Esophagus muscularis mucosa (tissue), 4 donors: ENCODE measurements around the gene TENM4. TPM values are rescaled to one million over a fixed set of nuclear protein-coding genes. Genes with fewer than 3 reads are reported as not detected.

Experiments used
- DNase-seq: peaks from one replicate; pipeline ENCODE4 v3.0.0-alpha.2; 2017; ENCODE audit errors: extremely low spot score
- H3K27ac ChIP-seq, 4 donors: fragments of 200-600 bp; sonication (generic); replicated peaks in 1 of 4; 1 replicate in 3 of 4; 2 replicates in 1 of 4; pipeline ENCODE4 v1.5.1; 2016 to 2019; ENCODE audit warnings: mild to moderate bottlenecking in 1 of 4
- H3K27me3 ChIP-seq, 4 donors: fragments of 200-600 bp; sonication (generic); one replicate each; pipeline versions ENCODE4 v1.5.1 to v1.6.0; 2016 to 2019
- H3K36me3 ChIP-seq, 4 donors: fragments of 200-600 bp; sonication (generic); one replicate each; pipeline ENCODE4 v1.5.1; 2016 to 2019
- H3K4me1 ChIP-seq, 4 donors: fragments of 200-600 bp; sonication (generic); one replicate each; pipeline ENCODE4 v1.5.1; 2016 to 2019
- H3K4me3 ChIP-seq, 4 donors: fragments of 200-600 bp; sonication (generic); 1 replicate in 2 of 4; 2 replicates in 2 of 4; pipeline ENCODE4 v1.5.1; 2016 to 2019; ENCODE audit warnings: mild to moderate bottlenecking in 4 of 4, moderate library complexity in 1 of 4
- H3K9me3 ChIP-seq, 4 donors: fragments of 200-600 bp; sonication (generic); 1 replicate in 3 of 4; 2 replicates in 1 of 4; pipeline ENCODE4 v1.5.1; 2016 to 2019
- EP300 ChIP-seq: sonication (generic); formaldehyde crosslinking; IDR thresholded peaks from one replicate; pipeline ENCODE4 v1.6.1; 2017; ENCODE audit warnings: antibody characterized with exemption
- POLR2A ChIP-seq: fragments of 450-650 bp; IDR thresholded peaks from one replicate; pipeline ENCODE4 v1.6.1; 2017; ENCODE audit warnings: antibody characterized with exemption, moderate library complexity, mild to moderate bottlenecking, low read depth
- POLR2AphosphoS5 ChIP-seq, 2 donors: sonication (generic); formaldehyde crosslinking; IDR thresholded peaks; one replicate each; pipeline ENCODE4 v1.6.1; 2017; ENCODE audit warnings: antibody characterized with exemption in 2 of 2
- WGBS: methylation state at CpG from one replicate; pipeline ENCODE4 v1.1.5; 2018; 5-methylcytosine and 5-hydroxymethylcytosine counted together
- intact Hi-C: fragments of 100-400 bp; cut with DNase I; formaldehyde crosslinking; loops from one replicate; pipeline ENCODE4 v1.15.1; 2023
- total RNA-seq, 4 donors: library from RNA; depleted of rRNA; stranded (reverse); fragments of >200 nt; gene quantifications; one replicate each; pipeline versions ENCODE4 v1.1.0 to v1.2.1, GENCODE V29; 2016
- TF ChIP-seq, protein P1 (sequence below), 3 experiments: fragments of 200-600 bp in 2 of 3; fragments of 450-650 bp in 1 of 3; sonication (generic) in 2 of 3; IDR thresholded peaks; one replicate each; pipeline ENCODE4 v1.5.1; 2017 to 2019; ENCODE audit warnings: antibody characterized with exemption in 3 of 3, mild to moderate bottlenecking in 2 of 3, moderate library complexity in 1 of 3

The TENM4 gene
- total RNA-seq, 4 donors from 2014 or later = 4.1 to 9.6 (median 8.0) TPM

GRCh38 chr11:79116600-79116999, 324.2 kb downstream of the TENM4 start:
- TF ChIP-seq POLR2A (no peak), EP300 (no peak), POLR2AphosphoS5 (IDR thresholded peaks at IDR 0.05) (no peak)
- TF ChIP-seq, protein P1, sequence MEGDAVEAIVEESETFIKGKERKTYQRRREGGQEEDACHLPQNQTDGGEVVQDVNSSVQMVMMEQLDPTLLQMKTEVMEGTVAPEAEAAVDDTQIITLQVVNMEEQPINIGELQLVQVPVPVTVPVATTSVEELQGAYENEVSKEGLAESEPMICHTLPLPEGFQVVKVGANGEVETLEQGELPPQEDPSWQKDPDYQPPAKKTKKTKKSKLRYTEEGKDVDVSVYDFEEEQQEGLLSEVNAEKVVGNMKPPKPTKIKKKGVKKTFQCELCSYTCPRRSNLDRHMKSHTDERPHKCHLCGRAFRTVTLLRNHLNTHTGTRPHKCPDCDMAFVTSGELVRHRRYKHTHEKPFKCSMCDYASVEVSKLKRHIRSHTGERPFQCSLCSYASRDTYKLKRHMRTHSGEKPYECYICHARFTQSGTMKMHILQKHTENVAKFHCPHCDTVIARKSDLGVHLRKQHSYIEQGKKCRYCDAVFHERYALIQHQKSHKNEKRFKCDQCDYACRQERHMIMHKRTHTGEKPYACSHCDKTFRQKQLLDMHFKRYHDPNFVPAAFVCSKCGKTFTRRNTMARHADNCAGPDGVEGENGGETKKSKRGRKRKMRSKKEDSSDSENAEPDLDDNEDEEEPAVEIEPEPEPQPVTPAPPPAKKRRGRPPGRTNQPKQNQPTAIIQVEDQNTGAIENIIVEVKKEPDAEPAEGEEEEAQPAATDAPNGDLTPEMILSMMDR (IDR thresholded peaks at IDR 0.05) = no peak
- Histone ChIP-seq H3K36me3 (no peaks in the 10 kb centered on the region), H3K4me1 (peaks cover 0 to 20% (median 0%) of the 10 kb centered on the region in 4 donors), H3K9me3 (peaks cover 0 to 7% (median 0%) of the 10 kb centered on the region in 4 donors), H3K4me3 (no peak overlapping the region), H3K27ac (no peak overlapping the region), H3K27me3 (no peaks in the 10 kb centered on the region)
- WGBS = 95% methylated on average over 2 of the region's 2 CpGs
- intact Hi-C loops = no loop called here
- DNase-seq = no peak

DNA sequence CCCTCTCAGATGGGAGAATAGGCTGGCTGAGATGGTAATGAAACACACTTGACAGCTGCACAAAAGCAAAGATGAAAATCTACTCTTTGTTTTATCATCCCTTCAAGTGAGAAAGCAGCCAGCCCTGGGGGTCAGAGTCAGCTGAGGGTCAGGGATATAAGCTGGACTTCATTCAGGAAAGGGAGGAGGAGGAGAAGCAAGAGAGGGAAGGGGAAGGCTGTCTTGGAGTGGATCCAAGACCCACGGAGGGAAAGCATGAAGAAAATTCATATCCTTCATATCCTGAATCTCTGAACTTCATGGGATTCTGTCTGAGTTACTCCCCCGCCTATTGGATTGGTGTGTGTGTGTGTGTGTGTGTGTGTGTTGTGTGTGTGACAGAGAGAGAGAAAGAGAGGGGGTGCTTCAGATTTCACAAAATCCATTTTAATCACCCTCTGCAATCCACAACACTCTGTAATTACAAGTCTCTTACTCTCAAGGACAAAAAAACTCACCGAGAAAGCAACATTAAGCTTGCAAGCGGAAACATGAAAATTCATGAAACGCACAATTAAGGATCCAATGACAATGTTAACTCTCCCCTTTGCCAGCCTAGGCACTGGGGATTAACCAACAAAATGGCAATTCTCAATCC, 327.7 kb downstream of the TENM4 start:
- Histone ChIP-seq H3K27me3 (no peaks in the 10 kb centered on the region), H3K4me1 (peaks cover 0 to 34% (median 25%) of the 10 kb centered on the region in 4 donors), H3K9me3 (peaks cover 0 to 7% (median 0%) of the 10 kb centered on the region in 4 donors), H3K36me3 (no peaks in the 10 kb centered on the region), H3K4me3 (no peak overlapping the region), H3K27ac (no peak overlapping the region)
- intact Hi-C loops = no loop called here
- TF ChIP-seq POLR2AphosphoS5 (IDR thresholded peaks at IDR 0.05) (no peak), EP300 (no peak), POLR2A (no peak)
- TF ChIP-seq, protein P1 (IDR thresholded peaks at IDR 0.05) = no peak
- DNase-seq = no peak
- 68% methylated on average over 5 of the region's 5 CpGs for WGBS

DNA sequence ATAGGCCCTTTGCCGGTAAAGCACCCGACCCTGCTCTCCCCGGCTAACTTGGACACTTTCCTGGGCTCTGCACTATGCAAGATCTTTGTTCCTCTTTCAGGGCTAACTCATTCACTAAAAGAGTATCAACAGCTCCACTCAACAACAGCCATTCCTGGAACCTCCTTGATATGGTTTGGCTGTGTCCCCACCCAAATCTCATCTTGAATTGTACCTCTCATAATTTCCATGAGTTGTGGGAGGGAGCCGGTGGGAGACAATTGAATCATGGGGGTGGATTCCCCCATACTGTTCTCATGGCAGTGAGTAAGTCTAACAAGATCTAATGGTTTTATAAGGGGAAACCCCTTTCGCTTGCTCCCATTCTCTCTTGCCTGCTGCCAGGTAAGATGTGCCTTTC, 330.0 kb downstream of the TENM4 start:
- Histone ChIP-seq H3K27me3 (no peaks in the 10 kb centered on the region), H3K36me3 (no peaks in the 10 kb centered on the region), H3K9me3 (peaks cover 0 to 7% (median 0%) of the 10 kb centered on the region in 4 donors), H3K27ac (peak overlapping the region in 1 of 4 donors; percentile 77), H3K4me1 (peaks cover 0 to 34% (median 25%) of the 10 kb centered on the region in 4 donors), H3K4me3 (no peak overlapping the region)
- intact Hi-C loops = no loop called here
- WGBS = 73% methylated on average over 5 of the region's 5 CpGs
- DNase-seq = no peak
- TF ChIP-seq POLR2AphosphoS5 (IDR thresholded peaks at IDR 0.05) (no peak), POLR2A (no peak), EP300 (no peak)
- TF ChIP-seq, protein P1 (IDR thresholded peaks at IDR 0.05) = no peak

- intact Hi-C loops = no loop called here
- WGBS = 55% methylated on average over 1 of the region's 3 CpGs
These were observed 330.5 kb downstream of the TENM4 start for GRCh38 chr11:79110321-79110720.

More at GRCh38 chr11:79110321-79110720, 330.5 kb downstream of the TENM4 start:
- TF ChIP-seq, protein P1 (IDR thresholded peaks at IDR 0.05) = no peak
- TF ChIP-seq POLR2AphosphoS5 (IDR thresholded peaks at IDR 0.05) (peak in 1 of 2 donors; percentile 5), EP300 (no peak)
- no peak overlapping the region for H3K4me3 ChIP-seq
- H3K27me3 ChIP-seq = no peaks in the 10 kb centered on the region
- H3K36me3 ChIP-seq = no peaks in the 10 kb centered on the region
- peaks cover 0 to 5% (median 0%) of the 10 kb centered on the region in 4 donors for H3K9me3 ChIP-seq
- H3K27ac ChIP-seq = peak overlapping the region in 2 of 4 donors; percentile 71 to 77
- no peak for DNase-seq
- H3K4me1 ChIP-seq = peaks cover 0 to 34% (median 25%) of the 10 kb centered on the region in 4 donors
